NAMALWA (cell line): Measurements from ENCODE around the gene NEDD4L.

Source experiments
- DNase-seq: peaks from one replicate; pipeline ENCODE4 v3.0.0-alpha.2; 2015; ENCODE audit warnings: low spot score

Gene NEDD4L

DNA sequence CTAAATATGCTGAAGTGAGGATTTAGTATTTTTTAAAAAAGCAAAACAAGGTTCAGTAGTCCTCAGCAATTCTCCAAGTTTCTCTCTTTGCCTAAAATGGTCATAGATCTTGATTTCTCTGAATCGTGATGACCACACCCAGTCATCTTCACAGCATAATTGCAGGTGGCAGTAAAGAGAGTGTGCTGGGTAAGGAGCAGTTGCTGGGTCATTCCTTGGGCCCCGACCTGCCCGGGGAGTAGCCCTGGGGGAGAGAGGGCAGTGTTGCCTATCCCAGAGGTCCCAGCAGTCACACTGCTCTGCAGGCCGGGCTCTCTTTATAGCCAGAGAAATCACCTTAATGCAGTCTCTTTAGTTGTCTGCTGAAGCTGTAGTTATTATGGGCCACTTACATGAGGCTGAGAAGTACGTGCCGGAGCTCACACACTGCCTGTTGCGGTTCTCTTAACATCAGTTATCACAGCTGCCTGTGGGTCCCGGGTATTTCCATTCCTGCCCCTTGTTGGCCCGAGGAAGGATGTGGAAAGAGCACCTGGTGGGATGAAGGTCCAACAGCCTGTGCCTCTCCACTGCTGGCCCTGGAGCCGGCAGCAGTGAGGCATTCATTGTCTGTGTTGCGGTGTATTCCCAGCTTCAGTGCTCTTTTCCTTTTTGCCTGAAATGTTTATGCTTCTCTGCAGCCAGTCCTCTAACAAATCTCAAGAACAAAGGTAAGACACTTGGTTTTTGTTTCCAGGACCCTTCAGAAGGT, 354.8 kb downstream of the NEDD4L start:
- no peak for DNase-seq

GRCh38 chr18:58400331-58400870, 356.4 kb downstream of the NEDD4L start:
- no peak for DNase-seq

GRCh38 chr18:58401191-58401590, 357.2 kb downstream of the NEDD4L start:
- DNase-seq: no peak

DNA sequence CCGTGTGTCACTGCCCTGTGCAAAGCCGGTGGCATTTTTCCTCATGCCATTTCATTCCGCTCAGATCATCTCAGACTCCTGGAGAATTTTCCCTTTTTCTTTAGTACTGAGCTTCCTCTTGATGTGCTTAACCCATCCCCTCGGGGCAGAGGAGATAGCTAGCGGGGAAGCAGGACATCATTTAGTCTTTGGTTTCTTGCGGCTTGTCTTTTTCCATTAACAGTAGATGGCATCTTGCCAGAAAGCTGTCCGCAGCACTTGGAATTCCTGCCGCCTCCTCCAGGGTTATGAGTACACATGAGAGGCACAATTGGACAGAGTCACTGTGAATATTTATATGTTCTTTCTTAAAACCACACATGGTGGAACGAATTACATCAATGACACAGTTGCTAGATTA, 358.2 kb downstream of the NEDD4L start:
- no peak for DNase-seq

DNA sequence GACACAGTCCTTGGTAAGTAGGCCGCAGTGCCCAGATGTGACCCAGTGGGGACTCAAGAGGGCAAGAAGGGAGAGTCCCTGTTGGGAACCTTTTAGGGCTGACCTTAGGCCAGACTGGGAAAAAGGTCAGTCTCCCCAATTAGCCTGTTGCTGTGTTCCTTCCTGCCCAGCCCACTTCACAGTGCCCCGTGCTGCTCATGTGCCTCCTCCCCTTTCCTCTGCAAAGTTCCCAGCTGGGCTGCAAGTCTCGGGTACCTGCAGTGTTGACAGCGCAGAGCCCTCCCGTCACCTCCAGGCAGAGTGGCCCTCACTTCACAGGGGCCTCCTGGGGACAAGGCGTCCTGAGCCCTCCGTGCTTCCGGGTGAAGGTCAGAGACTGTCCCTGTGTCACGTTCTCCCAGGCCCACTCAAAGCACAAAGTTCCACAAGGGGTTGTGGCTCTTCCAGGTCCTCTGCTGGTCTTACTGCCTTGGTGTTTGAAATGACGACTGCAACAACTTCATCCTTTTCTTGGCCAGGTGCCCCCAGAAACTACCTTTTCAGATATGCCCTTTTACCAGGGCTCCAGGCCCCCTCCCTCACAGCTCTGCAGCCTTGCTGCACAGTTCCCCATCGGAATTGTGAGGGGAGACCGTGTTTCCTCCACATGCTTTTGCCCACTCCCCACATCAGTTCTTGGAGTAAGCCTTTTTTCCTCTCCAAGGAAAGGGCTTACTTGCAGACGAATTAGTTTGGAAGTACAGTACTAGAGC, 359.1 kb downstream of the NEDD4L start:
- no peak for DNase-seq

DNA sequence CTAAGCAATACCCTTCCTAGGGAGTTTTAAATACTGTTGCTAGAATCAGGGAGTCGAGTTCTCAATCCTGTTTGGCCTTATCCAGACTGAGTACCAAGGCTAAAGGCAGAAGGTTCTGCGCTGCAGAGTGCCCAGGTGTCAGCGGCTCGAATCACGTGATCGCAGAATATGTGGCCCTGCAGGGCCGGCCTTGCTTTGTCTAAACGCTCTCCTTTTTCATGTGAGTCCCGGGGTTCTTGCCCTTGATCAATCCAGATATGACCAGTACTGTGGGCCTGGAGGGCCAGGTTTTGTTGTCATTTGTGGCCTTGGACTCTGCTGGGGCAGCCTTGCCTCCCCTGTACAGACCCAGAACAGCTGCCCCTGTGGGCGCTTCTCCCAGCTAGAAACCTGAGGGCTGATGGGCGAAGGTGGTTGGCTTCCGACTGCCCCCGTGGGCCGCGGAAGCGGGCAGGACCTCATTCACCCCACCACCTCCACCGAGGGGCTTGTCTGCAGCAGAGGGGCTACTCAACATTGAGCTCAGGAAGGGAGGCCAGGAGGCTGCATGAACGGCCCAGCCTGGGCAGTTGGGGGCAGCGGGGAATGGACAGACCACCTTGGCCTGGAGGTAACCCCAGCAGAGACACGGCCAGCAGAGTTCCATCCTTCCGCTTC, 359.9 kb downstream of the NEDD4L start:
- DNase-seq: no peak

DNA sequence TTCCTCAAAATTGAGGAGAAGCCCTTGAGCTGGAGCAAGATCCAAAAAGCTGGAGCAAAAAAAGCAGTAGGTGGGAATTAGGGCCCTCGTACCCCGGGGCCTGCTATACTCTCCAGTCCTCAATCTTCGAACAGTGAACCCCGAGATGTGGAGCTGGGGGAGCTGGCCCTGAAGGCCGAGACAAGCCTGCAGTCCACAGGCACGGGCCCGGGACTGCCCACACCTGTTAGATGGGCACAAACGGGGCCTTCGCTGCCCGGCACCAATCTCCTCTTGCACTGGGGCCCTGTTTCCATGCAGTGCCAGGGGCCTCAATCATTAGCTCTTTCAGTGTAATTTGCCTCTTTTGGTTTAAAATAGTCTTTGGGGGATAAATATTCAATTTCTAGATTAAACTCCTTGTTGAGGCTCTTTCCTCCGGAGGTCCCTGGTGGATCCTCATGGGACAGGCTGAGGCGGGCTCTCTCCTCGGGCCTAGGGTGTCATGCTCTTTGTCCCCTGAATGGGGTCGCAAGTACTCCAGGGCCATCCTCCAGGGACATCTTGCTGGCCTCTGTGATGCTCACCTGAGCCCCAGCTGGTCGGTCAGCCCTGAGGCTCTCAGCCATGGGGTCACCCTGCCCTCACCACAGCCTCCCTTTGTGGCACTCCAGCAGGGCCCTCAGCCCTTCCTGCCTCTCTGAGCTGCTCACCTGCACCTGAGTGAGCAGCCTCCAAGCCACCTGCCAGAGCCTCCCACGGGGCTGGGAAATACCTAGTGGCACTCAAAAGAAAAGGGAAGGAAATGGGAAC, 361.3 kb downstream of the NEDD4L start:
- DNase-seq: no peak

DNA sequence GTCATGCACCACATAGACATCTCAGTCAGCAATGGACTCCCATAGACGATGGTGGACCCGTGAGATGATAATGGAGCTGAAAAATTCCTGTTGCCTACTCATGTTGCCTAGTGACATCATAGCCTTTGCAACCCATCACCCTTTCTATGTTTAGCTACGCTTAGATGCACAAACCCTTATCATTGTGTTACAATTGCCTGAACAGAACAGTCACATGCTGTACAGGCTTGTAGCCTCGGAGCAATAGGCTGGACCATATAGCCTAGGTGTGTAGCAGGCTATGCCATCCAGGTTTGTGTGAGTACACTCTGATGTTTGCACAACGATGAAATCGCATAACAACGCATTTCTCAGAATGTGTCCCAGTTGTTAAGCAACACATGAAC, 363.2 kb downstream of the NEDD4L start:
- DNase-seq: no peak

DNA sequence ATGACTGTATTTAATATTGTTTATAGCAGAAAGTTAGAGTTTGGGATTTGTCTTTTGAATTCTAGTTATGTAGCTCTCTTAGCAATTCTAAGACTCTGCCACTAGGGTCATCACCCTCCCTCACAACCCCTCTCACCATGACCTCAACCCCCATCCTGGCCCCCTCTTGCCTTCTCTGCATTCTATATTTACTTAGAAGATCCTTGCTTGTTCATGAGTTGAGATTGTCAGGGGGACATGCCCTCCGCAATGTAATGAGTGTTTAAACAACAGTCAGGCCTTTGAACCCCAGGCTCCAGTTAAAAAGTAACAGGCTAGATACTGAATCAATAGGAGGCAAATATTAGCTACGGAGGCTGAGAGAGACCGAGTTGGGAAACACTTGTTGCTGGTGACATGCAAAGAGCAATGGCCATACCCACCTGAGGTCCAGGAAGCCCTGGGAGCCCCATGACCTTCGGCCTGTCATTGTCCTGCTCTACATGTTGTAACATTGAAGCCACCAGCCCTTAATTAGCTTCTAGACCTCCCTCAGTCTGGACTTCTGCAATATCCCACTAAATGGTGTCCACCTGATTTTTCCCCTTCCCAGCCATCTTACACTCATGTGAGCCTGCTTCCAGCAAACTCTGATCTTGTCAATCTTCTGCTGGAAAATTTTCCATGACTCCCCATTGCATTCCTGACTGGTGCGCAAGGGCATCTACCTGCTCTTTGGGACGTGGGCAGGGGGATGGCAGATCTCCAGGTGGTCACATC, 363.8 kb downstream of the NEDD4L start:
- no peak for DNase-seq

- no peak for DNase-seq
Measured at GRCh38 chr18:58408665-58409064, 364.6 kb downstream of the NEDD4L start.

DNA sequence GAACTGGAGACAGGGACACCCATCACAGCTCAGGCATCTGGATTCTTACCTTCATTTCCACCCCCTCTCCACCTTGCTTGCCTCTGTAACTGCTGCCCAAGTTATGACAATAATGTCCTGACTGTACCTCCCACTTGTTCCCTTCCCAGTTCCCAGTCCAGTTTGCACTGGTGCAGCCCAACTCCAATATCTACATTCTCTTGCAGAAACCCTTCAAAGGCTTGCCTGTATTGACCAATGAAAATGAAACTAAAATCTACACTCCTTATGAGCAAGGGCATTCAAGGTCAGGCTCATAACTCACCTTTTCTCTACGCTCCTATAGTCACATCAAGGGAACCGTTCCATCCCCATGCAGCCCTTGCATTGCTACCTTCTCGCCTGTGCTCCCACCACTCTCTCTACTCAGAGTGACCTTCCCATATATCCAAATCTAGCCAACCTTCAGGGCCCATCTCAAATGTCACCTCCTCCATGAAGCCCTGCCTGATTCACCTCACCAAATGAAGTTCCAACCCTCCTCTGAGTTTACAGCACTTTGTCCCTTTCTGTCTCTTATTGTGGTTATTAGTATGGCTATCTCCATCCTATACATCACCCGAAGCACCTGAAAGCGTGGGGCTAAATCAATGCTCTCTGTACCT, 365.9 kb downstream of the NEDD4L start:
- no peak for DNase-seq

GRCh38 chr18:58411323-58411722, 367.3 kb downstream of the NEDD4L start:
- DNase-seq: no peak

GRCh38 chr18:58412844-58413666, 369.0 kb downstream of the NEDD4L start:
- DNase-seq: no peak

GRCh38 chr18:58413667-58414628, 369.9 kb downstream of the NEDD4L start:
- DNase-seq: no peak

DNA sequence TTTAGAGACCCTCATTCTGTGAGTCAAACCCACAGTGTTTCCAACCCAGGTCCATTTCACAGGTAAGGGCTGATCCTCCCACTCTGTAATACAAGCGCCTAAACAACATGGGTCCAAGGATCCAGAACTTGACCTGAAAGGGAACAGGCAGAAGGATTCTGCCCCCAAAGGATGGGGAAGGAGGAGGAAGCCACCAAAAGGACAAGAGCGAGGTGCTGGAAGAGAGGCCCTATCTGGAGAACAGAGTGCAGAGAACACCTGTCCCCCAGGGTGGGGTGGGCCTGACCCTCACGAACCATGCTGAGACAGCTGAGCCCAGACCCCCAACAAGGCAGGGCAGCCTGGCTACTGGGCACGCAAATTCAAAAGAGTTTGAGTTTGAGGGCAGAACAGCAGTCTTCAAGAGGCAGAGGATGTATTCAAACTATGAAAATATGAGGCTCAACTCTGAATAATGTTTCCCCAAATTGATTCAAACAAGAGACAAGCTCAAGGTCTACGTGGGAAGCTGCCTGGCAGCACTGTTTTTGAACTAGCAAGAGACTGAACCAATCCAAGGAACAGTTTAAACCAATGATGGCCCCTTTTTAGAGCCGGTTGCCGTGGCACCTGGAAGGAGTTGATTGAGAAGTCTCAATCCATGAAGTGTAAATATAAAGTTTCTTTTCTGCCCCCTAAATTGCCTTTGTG, 372.1 kb downstream of the NEDD4L start:
- DNase-seq: no peak

- DNase-seq: no peak
Measured at GRCh38 chr18:58416704-58417683, 373.0 kb downstream of the NEDD4L start.

GRCh38 chr18:58417752-58418151, 373.7 kb downstream of the NEDD4L start:
- DNase-seq: no peak
